ENCODE measurements around the gene WSCD2.

Gene WSCD2

GRCh38 chr12:108109954-108110353, 19.1 kb upstream of the WSCD2 start:
- DNase-seq: no peak

- no peak for DNase-seq
Observed at GRCh38 chr12:108110844-108111243, 18.2 kb upstream of the WSCD2 start.

- no peak for DNase-seq
Observed at GRCh38 chr12:108112832-108113556, 16.1 kb upstream of the WSCD2 start.

GRCh38 chr12:108115123-108116121, 13.7 kb upstream of the WSCD2 start:
- DNase-seq: no peak

GRCh38 chr12:108116254-108116653, 12.8 kb upstream of the WSCD2 start:
- no peak for DNase-seq

GRCh38 chr12:108116699-108117098, 12.4 kb upstream of the WSCD2 start:
- DNase-seq: no peak

GRCh38 chr12:108117163-108117849, 11.8 kb upstream of the WSCD2 start:
- DNase-seq: no peak

- DNase-seq: no peak
Observed at GRCh38 chr12:108117902-108118301, 11.2 kb upstream of the WSCD2 start.

GRCh38 chr12:108119126-108119973, 9.7 kb upstream of the WSCD2 start:
- DNase-seq: no peak

- no peak for DNase-seq
Observed at GRCh38 chr12:108119974-108120862, 8.9 kb upstream of the WSCD2 start.

GRCh38 chr12:108120863-108121165, 8.3 kb upstream of the WSCD2 start:
- no peak for DNase-seq

- no peak for DNase-seq
Observed at GRCh38 chr12:108121320-108121719, 7.8 kb upstream of the WSCD2 start.

GRCh38 chr12:108121728-108122471, 7.2 kb upstream of the WSCD2 start:
- no peak for DNase-seq

- DNase-seq: no peak
Observed at GRCh38 chr12:108122644-108123043, 6.4 kb upstream of the WSCD2 start.

GRCh38 chr12:108123402-108123801, 5.7 kb upstream of the WSCD2 start:
- no peak for DNase-seq

- DNase-seq: no peak
Observed at GRCh38 chr12:108125073-108125472, 4.0 kb upstream of the WSCD2 start.

- DNase-seq: no peak
Observed at GRCh38 chr12:108126212-108126611, 2.9 kb upstream of the WSCD2 start.

- DNase-seq: no peak
Observed at GRCh38 chr12:108126990-108127501, 2.0 kb upstream of the WSCD2 start.

- no peak for DNase-seq
Observed at GRCh38 chr12:108127654-108128053, 1.4 kb upstream of the WSCD2 start.

- no peak for DNase-seq
Observed at GRCh38 chr12:108128221-108129016, 669 bp upstream of the WSCD2 start.

Data from SHP77 treated with DMSO at 0.1 percent for 48 hours (cell line).